IPS-20b (cell line): ENCODE data around the gene PDXDC1.
"Not testable (repeated sequence)": the region's sequence is repeated elsewhere in the genome, so short reads cannot be mapped to it uniquely, and the experiment has no call there.

ENCODE experiments used
- H3K27ac ChIP-seq: one replicate; pipeline ENCODE4 v1.5.1; 2013; ENCODE audit warnings: low read length
- H3K27me3 ChIP-seq: 2 replicates; pipeline ENCODE4 v1.6.1; 2013; ENCODE audit warnings: mild to moderate bottlenecking, low read length, inconsistent platforms; ENCODE audit not compliant: insufficient read depth
- H3K36me3 ChIP-seq: 2 replicates; pipeline ENCODE4 v1.6.1; 2013; ENCODE audit warnings: low read depth, mild to moderate bottlenecking, inconsistent platforms, low read length, moderate library complexity; ENCODE audit not compliant: insufficient read depth
- H3K4me1 ChIP-seq: 2 replicates; pipeline ENCODE4 v1.6.1; 2013; ENCODE audit warnings: mild to moderate bottlenecking, control low read depth, inconsistent platforms, low read length, moderate library complexity; ENCODE audit not compliant: insufficient read depth
- H3K4me3 ChIP-seq: 2 replicates; pipeline ENCODE4 v1.5.1; 2013; ENCODE audit warnings: mild to moderate bottlenecking, low read length, inconsistent platforms
- H3K9ac ChIP-seq: 2 replicates; pipeline ENCODE4 v1.6.1; 2013; ENCODE audit warnings: low read depth, mild to moderate bottlenecking, inconsistent platforms, low read length, moderate library complexity
- H3K9me3 ChIP-seq: 2 replicates; pipeline ENCODE4 v1.6.1; 2013; ENCODE audit warnings: mild to moderate bottlenecking, low read depth, low read length, inconsistent platforms; ENCODE audit not compliant: insufficient read depth

PDXDC1 gene, protein sequence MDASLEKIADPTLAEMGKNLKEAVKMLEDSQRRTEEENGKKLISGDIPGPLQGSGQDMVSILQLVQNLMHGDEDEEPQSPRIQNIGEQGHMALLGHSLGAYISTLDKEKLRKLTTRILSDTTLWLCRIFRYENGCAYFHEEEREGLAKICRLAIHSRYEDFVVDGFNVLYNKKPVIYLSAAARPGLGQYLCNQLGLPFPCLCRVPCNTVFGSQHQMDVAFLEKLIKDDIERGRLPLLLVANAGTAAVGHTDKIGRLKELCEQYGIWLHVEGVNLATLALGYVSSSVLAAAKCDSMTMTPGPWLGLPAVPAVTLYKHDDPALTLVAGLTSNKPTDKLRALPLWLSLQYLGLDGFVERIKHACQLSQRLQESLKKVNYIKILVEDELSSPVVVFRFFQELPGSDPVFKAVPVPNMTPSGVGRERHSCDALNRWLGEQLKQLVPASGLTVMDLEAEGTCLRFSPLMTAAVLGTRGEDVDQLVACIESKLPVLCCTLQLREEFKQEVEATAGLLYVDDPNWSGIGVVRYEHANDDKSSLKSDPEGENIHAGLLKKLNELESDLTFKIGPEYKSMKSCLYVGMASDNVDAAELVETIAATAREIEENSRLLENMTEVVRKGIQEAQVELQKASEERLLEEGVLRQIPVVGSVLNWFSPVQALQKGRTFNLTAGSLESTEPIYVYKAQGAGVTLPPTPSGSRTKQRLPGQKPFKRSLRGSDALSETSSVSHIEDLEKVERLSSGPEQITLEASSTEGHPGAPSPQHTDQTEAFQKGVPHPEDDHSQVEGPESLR

DNA sequence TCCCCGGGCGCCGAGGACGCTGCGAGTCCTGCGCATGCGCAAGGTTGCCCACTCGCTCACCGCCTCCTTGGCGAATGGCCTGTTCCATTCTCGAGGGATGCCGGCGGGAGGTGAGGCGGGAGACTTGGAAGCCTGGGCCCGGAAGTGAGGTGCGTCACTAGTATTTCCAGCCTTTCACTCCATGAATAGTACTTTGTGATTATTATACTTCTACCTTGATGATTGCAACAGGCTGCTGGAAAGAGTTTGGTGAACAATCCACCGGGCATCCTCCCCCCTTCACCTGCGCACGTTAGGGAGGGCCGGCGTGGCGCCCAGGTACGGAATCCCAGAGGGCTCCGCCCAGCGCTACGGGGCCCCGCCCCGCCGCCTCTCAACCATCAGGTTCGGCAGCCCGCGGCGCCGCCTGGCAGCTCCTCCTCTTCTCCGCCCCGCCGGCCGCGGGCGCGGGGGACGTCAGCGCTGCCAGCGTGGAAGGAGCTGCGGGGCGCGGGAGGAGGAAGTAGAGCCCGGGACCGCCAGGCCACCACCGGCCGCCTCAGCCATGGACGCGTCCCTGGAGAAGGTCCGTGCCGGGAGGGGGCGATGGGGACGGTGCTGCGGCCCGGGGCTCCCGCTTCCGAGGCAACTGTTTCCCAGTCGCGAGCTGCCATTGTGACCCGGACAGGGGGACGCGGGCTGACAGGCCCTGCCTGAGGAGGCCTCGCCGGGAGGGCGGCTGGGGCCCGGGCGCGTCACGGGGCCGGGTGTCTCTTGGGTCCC is at the start of gene PDXDC1:
PDXDC1 (plus strand) TSS at position 371 of the 762 bp plus-strand sequence; CDS start at position 545, 174 bp downstream.
- H3K9ac ChIP-seq: peak within 1 kb of the TSS; percentile 90
- H3K27me3 ChIP-seq, H3K9me3 ChIP-seq, H3K4me1 ChIP-seq, H3K36me3 ChIP-seq: not testable (repeated sequence)
- H3K27ac ChIP-seq: peak within 1 kb of the TSS; percentile 76
- H3K4me3 ChIP-seq: peak within 1 kb of the TSS; percentile 81

DNA sequence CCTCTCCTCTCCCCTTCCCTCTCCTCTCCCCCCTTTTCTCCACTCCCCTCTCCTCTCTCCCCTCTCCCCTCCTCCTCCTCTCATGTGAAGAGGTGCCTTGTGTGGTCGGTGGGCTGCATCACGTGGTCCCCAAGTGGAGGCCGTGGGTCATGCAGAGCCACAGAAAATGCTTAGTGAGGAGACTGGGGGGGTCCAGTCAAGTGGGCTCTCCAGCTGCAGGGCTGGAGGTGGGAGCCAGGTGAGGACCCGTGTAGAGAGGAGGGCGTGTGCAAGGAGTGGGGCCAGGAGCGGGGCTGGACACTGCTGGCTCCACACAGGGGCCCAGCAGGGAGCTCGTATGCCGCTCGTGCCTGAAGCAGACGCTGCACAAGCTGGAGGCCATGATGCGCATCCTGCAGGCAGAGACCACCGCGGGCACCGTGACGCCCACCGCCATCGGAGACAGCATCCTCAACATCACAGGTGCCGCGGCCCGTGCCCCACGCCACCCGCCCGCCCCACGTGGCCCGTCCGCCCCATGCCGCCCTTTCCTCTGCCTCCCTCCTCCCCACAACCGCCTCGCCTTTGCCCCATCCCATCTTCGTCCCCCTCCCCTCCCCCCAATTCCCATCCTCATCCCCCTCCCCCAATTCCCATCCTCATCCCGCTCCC is 46.6 kb upstream of the PDXDC1 start:
- not testable (repeated sequence) for H3K27me3 ChIP-seq, H3K4me1 ChIP-seq, H3K27ac ChIP-seq, H3K9me3 ChIP-seq, H3K9ac ChIP-seq, H3K4me3 ChIP-seq, H3K36me3 ChIP-seq

DNA sequence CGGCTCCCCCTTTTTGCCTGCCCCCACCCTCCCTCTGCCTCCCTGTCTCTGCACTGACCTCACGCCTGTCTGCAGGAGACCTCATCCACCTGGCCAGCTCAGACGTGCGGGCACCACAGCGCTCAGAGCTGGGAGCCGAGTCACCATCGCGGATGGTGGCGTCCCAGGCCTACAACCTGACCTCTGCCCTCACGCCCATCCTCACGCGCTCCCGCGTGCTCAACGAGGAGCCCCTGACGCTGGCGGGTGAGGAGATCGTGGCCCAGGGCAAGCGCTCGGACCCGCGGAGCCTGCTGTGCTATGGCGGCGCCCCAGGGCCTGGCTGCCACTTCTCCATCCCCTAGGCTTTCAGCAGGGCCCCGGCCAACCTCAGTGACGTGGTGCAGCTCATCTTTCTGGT is 45.6 kb upstream of the PDXDC1 start:
- H3K4me3 ChIP-seq, H3K27me3 ChIP-seq, H3K27ac ChIP-seq, H3K4me1 ChIP-seq, H3K9ac ChIP-seq, H3K36me3 ChIP-seq, H3K9me3 ChIP-seq: not testable (repeated sequence)

DNA sequence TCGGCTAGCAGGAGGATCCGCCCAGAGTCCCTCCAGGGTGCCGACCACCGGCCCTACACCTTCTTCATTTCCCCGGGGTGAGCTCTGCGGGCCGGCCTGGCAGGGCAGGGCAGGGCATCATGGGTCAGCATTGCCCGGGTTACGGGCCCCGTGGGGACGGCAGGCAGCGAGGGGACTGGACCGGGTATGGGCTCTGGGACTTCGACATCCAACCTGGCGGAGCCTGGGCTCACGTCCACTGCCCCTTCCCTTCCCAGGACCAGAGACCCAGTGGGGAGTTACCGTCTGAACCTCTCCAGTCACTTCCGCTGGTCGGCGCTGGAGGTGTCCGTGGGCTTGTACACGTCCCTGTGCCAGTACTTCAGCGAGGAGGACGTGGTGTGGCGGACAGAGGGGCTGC is 44.6 kb upstream of the PDXDC1 start:
- not testable (repeated sequence) for H3K9me3 ChIP-seq, H3K36me3 ChIP-seq, H3K4me3 ChIP-seq, H3K27ac ChIP-seq, H3K4me1 ChIP-seq, H3K9ac ChIP-seq, H3K27me3 ChIP-seq

DNA sequence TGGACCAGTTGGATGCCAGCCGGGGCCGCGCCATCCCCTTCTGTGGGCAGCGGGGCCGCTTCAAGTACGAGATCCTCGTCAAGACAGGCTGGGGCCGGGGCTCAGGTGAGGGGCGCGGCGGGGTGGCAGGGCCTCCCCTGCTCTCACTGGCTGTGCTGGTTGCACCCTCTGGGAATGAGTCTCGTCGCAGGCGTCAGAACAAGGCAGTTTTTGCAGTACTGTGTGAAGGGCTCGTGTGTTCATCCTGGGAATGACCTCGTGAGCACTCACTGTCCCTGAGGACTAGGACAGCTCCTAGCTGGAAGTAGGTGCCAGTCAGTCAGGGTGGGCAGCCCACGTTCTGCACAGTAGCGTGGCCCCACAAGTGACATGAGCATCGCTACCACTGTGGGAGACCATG is 43.9 kb upstream of the PDXDC1 start:
- H3K36me3 ChIP-seq, H3K4me1 ChIP-seq, H3K9ac ChIP-seq, H3K27me3 ChIP-seq, H3K9me3 ChIP-seq, H3K4me3 ChIP-seq, H3K27ac ChIP-seq: not testable (repeated sequence)

DNA sequence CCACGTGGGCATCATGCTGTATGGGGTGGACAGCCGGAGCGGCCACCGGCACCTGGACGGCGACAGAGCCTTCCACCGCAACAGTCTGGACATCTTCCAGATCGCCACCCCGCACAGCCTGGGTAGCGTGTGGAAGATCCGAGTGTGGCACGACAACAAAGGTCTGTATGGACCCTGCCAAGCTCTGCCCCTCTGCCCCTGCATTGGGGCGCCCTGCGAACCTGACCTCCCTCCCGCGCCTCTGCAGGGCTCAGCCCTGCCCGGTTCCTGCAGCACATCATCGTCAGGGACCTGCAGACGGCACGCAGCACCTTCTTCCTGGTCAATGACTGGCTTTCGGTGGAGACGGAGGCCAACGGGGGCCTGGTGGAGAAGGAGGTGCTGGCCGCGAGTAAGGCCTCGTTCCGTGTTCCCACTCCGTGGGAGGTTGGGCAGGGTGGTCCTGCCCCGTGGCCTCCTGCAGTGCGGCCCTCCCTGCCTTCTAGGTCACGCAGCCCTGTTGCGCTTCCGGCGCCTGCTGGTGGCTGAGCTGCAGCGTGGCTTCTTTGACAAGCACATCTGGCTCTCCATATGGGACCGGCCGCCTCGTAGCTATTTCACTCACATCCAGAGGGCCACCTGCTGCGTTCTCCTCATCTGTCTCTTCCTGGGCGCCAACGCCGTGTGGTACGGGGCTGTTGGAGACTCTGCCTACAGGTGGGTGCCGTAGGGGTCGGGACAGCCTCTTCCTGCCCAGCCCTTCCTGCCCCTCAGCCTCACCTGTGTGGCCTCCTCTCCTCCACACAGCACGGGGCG is 42.0 kb upstream of the PDXDC1 start:
- not testable (repeated sequence) for H3K27ac ChIP-seq, H3K9me3 ChIP-seq, H3K36me3 ChIP-seq, H3K4me3 ChIP-seq, H3K27me3 ChIP-seq, H3K4me1 ChIP-seq, H3K9ac ChIP-seq

DNA sequence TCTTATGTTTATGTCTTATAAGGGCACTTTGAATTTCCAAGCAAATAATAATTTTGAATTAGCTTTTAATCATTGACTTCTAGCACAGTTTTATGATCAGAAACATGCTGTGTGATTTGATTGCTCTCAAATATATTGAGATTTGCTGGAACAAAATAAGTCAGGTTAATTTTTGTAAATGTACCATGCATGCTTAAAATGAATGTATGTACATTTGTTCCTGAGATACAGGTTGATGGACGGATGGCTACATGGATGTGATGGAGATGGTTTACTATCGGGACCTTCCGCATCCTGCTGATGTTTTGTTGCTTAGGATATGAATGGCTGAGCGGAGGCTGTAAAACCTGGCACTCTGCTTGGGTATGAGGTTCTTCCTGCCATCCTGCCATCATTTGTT is 37.7 kb upstream of the PDXDC1 start, which contains the start of gene NPIPA1:
NPIPA1 (plus strand) TSS at position 301 of the 400 bp plus-strand sequence; CDS start at position 301, 0 bp downstream.
- not testable (repeated sequence) for H3K9me3 ChIP-seq, H3K36me3 ChIP-seq

DNA sequence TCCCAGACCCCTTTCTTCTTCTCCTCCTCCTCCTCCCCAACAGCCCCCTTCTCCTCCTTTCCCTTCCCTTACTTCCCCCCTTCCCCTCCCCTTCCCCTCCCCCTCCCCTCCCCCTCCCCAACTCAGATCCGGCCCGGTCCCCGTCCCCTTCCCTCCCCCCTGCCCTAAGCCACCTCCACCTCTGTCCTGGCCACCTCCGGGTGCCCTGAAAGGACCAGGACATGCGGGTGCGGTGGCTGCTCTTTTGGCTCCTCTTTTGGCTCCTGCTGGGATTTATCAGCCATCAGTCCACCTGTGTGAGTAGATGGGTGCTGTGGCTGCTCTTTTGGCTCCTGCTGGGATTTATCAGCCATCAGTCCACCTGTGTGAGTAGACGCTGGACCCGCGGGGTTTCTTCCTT is 36.8 kb upstream of the PDXDC1 start:
- H3K4me3 ChIP-seq, H3K9me3 ChIP-seq, H3K27ac ChIP-seq, H3K4me1 ChIP-seq, H3K36me3 ChIP-seq, H3K27me3 ChIP-seq, H3K9ac ChIP-seq: not testable (repeated sequence)

More for the DNA sequence above, 37.7 kb upstream of the PDXDC1 start, which contains the start of gene NPIPA1:
- H3K9ac ChIP-seq, H3K27ac ChIP-seq, H3K4me1 ChIP-seq, H3K27me3 ChIP-seq, H3K4me3 ChIP-seq: not testable (repeated sequence)

DNA sequence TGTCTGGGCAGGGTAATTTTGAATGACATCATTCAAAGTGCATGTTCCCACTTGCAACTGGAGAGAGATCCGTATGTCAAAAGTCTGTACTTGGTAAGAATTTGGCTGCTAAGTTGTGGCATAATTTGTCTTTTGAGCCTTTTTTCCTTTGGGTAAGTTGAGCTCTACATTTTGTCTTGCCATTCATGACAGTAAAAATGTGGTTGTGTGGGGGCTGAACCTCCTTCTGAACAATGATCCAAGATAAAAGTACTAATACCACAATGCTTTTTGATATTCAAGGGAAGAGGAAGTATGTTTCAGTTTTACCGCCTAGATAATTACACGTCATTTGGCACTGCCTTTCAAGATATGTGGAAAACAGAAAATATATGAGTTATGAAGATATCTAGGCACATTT is 32.1 kb upstream of the PDXDC1 start:
- H3K9ac ChIP-seq, H3K4me1 ChIP-seq, H3K27me3 ChIP-seq, H3K27ac ChIP-seq, H3K4me3 ChIP-seq, H3K36me3 ChIP-seq, H3K9me3 ChIP-seq: not testable (repeated sequence)

DNA sequence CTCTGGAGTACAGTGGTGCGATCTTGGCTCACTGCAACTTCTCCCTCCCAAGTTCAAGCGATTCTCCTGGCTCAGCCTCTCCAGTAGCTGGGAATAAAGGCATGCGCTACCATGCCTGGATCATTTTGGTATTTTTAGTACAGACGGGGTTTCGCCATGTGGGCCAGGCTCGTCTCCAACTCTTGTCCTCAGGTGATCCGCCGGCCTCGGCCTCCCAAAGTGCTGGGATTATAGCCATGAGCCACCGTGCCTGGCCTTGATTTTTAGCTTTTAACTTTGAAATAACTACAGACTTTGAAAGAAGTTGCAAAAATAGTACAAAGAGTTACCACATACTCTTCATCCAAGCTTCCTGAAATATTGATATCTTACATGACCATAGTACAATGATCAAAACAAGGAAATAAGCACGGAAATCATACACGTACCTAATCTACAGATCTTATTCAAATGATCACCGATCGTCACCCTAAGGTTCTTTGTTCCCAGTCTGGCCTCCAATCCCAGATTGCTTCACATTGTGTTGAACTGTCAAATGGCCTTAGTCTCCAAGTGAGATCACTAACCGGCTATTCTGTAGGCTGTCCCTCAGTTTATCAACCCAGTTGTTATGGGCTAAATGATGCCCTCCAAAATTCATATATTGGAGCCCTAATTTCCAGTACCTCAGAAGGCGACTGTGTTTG is 19.1 kb upstream of the PDXDC1 start:
- Histone ChIP-seq H3K9ac (no peak overlapping the region), H3K4me1 (no peaks in the 10 kb centered on the region), H3K27me3 (no peaks in the 10 kb centered on the region), H3K36me3 (no peaks in the 10 kb centered on the region), H3K4me3 (no peak overlapping the region), H3K9me3 (no peaks in the 10 kb centered on the region), H3K27ac (no peak overlapping the region)
